Measurements from ENCODE around the gene HACD1.
A peak's percentile ranks its signal among the peaks of the same experiment; 100 is the strongest.

The HACD1 gene

GRCh38 chr10:17562614-17563013 lies 54.6 kb downstream of the HACD1 start (continued):
- TF ChIP-seq ATF2 (tag by site-specific recombination; IDR thresholded peaks at IDR 0.05; ENCODE audit: low read depth) (no peak), ZNF184 (tag by site-specific recombination; IDR thresholded peaks at IDR 0.05) (no peak), ZBTB17 (tag by site-specific recombination; IDR thresholded peaks at IDR 0.05) (0 out of 2 replicates have a peak, but pooled peaks have one; percentile 33), GLIS1 (tag by site-specific recombination; IDR thresholded peaks at IDR 0.05) (peak; percentile 86)
- TF ChIP-seq, protein P1, sequence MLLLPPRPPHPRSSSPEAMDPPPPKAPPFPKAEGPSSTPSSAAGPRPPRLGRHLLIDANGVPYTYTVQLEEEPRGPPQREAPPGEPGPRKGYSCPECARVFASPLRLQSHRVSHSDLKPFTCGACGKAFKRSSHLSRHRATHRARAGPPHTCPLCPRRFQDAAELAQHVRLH (tag by site-specific recombination; IDR thresholded peaks at IDR 0.05) = no peak

- no peaks in the 10 kb centered on the region for H3K9me3 ChIP-seq (ENCODE audit: control insufficient read depth, insufficient read depth, low read depth, low read length)
- CTCF ChIA-PET = no interaction called here
- POLR2A ChIA-PET = no interaction called here
- no peaks in the 10 kb centered on the region for H3K4me1 ChIP-seq (ENCODE audit: control insufficient read depth, insufficient read depth, low read length)
- no peaks in the 10 kb centered on the region for H3K36me3 ChIP-seq (ENCODE audit: control insufficient read depth in 2 of 2, insufficient read depth in 1 of 2, low read length in 2 of 2)
- TF ChIP-seq ZNF626 (tag by site-specific recombination; IDR thresholded peaks at IDR 0.05) = no peak
- TF ChIP-seq, protein P2, sequence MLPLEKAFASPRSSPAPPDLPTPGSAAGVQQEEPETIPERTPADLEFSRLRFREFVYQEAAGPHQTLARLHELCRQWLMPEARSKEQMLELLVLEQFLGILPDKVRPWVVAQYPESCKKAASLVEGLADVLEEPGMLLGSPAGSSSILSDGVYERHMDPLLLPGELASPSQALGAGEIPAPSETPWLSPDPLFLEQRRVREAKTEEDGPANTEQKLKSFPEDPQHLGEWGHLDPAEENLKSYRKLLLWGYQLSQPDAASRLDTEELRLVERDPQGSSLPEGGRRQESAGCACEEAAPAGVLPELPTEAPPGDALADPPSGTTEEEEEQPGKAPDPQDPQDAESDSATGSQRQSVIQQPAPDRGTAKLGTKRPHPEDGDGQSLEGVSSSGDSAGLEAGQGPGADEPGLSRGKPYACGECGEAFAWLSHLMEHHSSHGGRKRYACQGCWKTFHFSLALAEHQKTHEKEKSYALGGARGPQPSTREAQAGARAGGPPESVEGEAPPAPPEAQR (tag by site-specific recombination; IDR thresholded peaks at IDR 0.05) = no peak
- no peak for TF ChIP-seq ZNF223 (tag by site-specific recombination; IDR thresholded peaks at IDR 0.05)
- no peak for TF ChIP-seq ZIC2 (tag by site-specific recombination; IDR thresholded peaks at IDR 0.05)
- TF ChIP-seq ZNF660 (tag by site-specific recombination; IDR thresholded peaks at IDR 0.05) = no peak
- no peak for TF ChIP-seq EGR2 (tag by site-specific recombination; IDR thresholded peaks at IDR 0.05; ENCODE audit: low read depth)
- no peak for TF ChIP-seq ZNF114 (tag by site-specific recombination; IDR thresholded peaks at IDR 0.05)
- no peak for TF ChIP-seq ZNF555 (tag by site-specific recombination; conservative IDR thresholded peaks at IDR 0.05)
- no peak for TF ChIP-seq MEIS1 (CRISPR knock-in tag; IDR thresholded peaks at IDR 0.05; ENCODE audit: borderline replicate concordance)
- TF ChIP-seq ZNF146 (tag by site-specific recombination; IDR thresholded peaks at IDR 0.05) = no peak
- TF ChIP-seq ZFP3 (tag by site-specific recombination; IDR thresholded peaks at IDR 0.05; ENCODE audit: low read depth) = no peak
- TF ChIP-seq, protein P3, sequence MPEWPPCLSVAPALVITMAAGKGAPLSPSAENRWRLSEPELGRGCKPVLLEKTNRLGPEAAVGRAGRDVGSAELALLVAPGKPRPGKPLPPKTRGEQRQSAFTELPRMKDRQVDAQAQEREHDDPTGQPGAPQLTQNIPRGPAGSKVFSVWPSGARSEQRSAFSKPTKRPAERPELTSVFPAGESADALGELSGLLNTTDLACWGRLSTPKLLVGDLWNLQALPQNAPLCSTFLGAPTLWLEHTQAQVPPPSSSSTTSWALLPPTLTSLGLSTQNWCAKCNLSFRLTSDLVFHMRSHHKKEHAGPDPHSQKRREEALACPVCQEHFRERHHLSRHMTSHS (tag by site-specific recombination; IDR thresholded peaks at IDR 0.05) = no peak
- no peak for TF ChIP-seq ZNF560 (tag by site-specific recombination; IDR thresholded peaks at IDR 0.05; ENCODE audit: borderline replicate concordance)
- H3K4me3 ChIP-seq (ENCODE audit: low read depth, low read length) = no peak overlapping the region
- H3K27ac ChIP-seq (ENCODE audit: extremely low read depth, low read depth, low read length) = no peak overlapping the region
These were observed 56.1 kb downstream of the HACD1 start for GRCh38 chr10:17561111-17561510.

DNA sequence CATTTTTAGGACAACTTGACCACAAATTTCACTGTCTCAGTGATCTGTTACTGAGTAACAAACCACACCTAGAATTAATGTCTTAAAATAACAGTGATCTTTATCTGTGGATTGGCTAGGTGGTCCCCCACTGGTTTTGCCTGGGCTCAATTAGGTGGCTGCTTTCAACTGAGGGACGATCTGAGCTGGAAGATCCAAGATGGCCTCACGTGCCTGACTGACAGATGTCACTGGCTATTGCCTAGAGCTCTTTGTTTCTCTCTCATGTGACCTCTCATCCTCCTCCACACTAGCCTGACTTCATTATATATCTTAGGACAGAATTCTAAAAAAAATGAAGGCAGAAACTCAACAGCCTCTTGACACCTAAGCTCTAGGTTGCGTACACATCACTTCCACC lies 59.7 kb downstream of the HACD1 start:
- no peak overlapping the region for H3K4me3 ChIP-seq (ENCODE audit: low read depth, low read length)
- H3K36me3 ChIP-seq (ENCODE audit: control insufficient read depth in 2 of 2, insufficient read depth in 1 of 2, low read length in 2 of 2) = no peaks in the 10 kb centered on the region
- no peak overlapping the region for H3K27ac ChIP-seq (ENCODE audit: extremely low read depth, low read depth, low read length)
- POLR2A ChIA-PET = no interaction called here
- CTCF ChIA-PET = interaction anchor here (0.5 to 0.7 kb wide), 4 partner anchors 13 to 350 kb away, joined by 3 to 4 read pairs (median 3); no protein-coding TSS in a partner anchor
- no peaks in the 10 kb centered on the region for H3K4me1 ChIP-seq (ENCODE audit: control insufficient read depth, insufficient read depth, low read length)
- no peaks in the 10 kb centered on the region for H3K9me3 ChIP-seq (ENCODE audit: control insufficient read depth, insufficient read depth, low read depth, low read length)
- no peak for TF ChIP-seq ZNF514 (tag by site-specific recombination; IDR thresholded peaks at IDR 0.05)
- TF ChIP-seq ZNF654 (tag by site-specific recombination; IDR thresholded peaks at IDR 0.05; ENCODE audit: low read depth) = no peak
- no peak for TF ChIP-seq ZNF239 (tag by site-specific recombination; IDR thresholded peaks at IDR 0.05)
- TF ChIP-seq OVOL3 (tag by site-specific recombination; IDR thresholded peaks at IDR 0.05) = no peak
- no peak for TF ChIP-seq PRDM2 (tag by site-specific recombination; IDR thresholded peaks at IDR 0.05; ENCODE audit: borderline replicate concordance)
- TF ChIP-seq ZNF266 (tag by site-specific recombination; IDR thresholded peaks at IDR 0.05; ENCODE audit: low read depth) = no peak
- no peak for TF ChIP-seq ZSCAN16 (tag by site-specific recombination; IDR thresholded peaks at IDR 0.05)
- no peak for TF ChIP-seq ZNF335 (tag by site-specific recombination; conservative IDR thresholded peaks at IDR 0.05)
